ENCODE measurements around the gene SOX18.

The SOX18 gene

GRCh38 chr20:64035066-64035932 lies 14.1 kb downstream of the SOX18 start:
- H3K9me3 ChIP-seq (ENCODE audit: control insufficient read depth in 5 of 5, low read length in 5 of 5): no peaks in the 10 kb centered on the region
- peaks cover 0 to 37% (median 24%) of the 10 kb centered on the region in 5 donors for H3K4me1 ChIP-seq (ENCODE audit: control insufficient read depth in 5 of 5, insufficient read depth in 5 of 5, low read length in 5 of 5)
- no peak overlapping the region for H3K9ac ChIP-seq (ENCODE audit: low read length in 5 of 5)
- peaks cover 5 to 27% (median 22%) of the 10 kb centered on the region in 5 donors for H3K27me3 ChIP-seq (ENCODE audit: control insufficient read depth in 5 of 5, insufficient read depth in 4 of 5, low read length in 5 of 5)
- no peak overlapping the region for H3K4me3 ChIP-seq (ENCODE audit: low read depth in 1 of 5, low read length in 5 of 5)
- H3K36me3 ChIP-seq (ENCODE audit: control insufficient read depth in 5 of 5, insufficient read depth in 5 of 5, low read length in 5 of 5): peaks cover 0 to 49% (median 44%) of the 10 kb centered on the region in 5 donors
- no peak overlapping the region for H3K27ac ChIP-seq (ENCODE audit: low read depth, low read length)

- Histone ChIP-seq H3K9ac (ENCODE audit: low read length in 5 of 5) (no peak overlapping the region), H3K4me1 (ENCODE audit: control insufficient read depth in 5 of 5, insufficient read depth in 5 of 5, low read length in 5 of 5) (peaks cover 0 to 25% (median 17%) of the 10 kb centered on the region in 5 donors), H3K27me3 (ENCODE audit: control insufficient read depth in 5 of 5, insufficient read depth in 4 of 5, low read length in 5 of 5) (peaks cover 0 to 17% (median 14%) of the 10 kb centered on the region in 5 donors), H3K36me3 (ENCODE audit: control insufficient read depth in 5 of 5, insufficient read depth in 5 of 5, low read length in 5 of 5) (peaks cover 0 to 62% (median 57%) of the 10 kb centered on the region in 5 donors), H3K4me3 (ENCODE audit: low read depth in 1 of 5, low read length in 5 of 5) (no peak overlapping the region), H3K27ac (ENCODE audit: low read depth, low read length) (no peak overlapping the region), H3K9me3 (ENCODE audit: control insufficient read depth in 5 of 5, low read length in 5 of 5) (no peaks in the 10 kb centered on the region)
Observed at GRCh38 chr20:64033981-64034493, 15.4 kb downstream of the SOX18 start.

GRCh38 chr20:64032706-64033624 lies 16.5 kb downstream of the SOX18 start:
- H3K4me1 ChIP-seq (ENCODE audit: control insufficient read depth in 5 of 5, insufficient read depth in 5 of 5, low read length in 5 of 5): peaks cover 0 to 17% (median 9%) of the 10 kb centered on the region in 5 donors
- H3K36me3 ChIP-seq (ENCODE audit: control insufficient read depth in 5 of 5, insufficient read depth in 5 of 5, low read length in 5 of 5): peaks cover 0 to 72% (median 67%) of the 10 kb centered on the region in 5 donors
- H3K4me3 ChIP-seq (ENCODE audit: low read depth in 1 of 5, low read length in 5 of 5): no peak overlapping the region
- peaks cover 0 to 17% (median 14%) of the 10 kb centered on the region in 5 donors for H3K27me3 ChIP-seq (ENCODE audit: control insufficient read depth in 5 of 5, insufficient read depth in 4 of 5, low read length in 5 of 5)
- H3K9ac ChIP-seq (ENCODE audit: low read length in 5 of 5): no peak overlapping the region
- H3K27ac ChIP-seq (ENCODE audit: low read depth, low read length): no peak overlapping the region
- no peaks in the 10 kb centered on the region for H3K9me3 ChIP-seq (ENCODE audit: control insufficient read depth in 5 of 5, low read length in 5 of 5)

- peaks cover 0 to 12% (median 9%) of the 10 kb centered on the region in 5 donors for H3K4me1 ChIP-seq (ENCODE audit: control insufficient read depth in 5 of 5, insufficient read depth in 5 of 5, low read length in 5 of 5)
- no peak overlapping the region for H3K4me3 ChIP-seq (ENCODE audit: low read depth in 1 of 5, low read length in 5 of 5)
- no peak overlapping the region for H3K9ac ChIP-seq (ENCODE audit: low read length in 5 of 5)
- no peaks in the 10 kb centered on the region for H3K9me3 ChIP-seq (ENCODE audit: control insufficient read depth in 5 of 5, low read length in 5 of 5)
- H3K27me3 ChIP-seq (ENCODE audit: control insufficient read depth in 5 of 5, insufficient read depth in 4 of 5, low read length in 5 of 5): peaks cover 0 to 8% (median 6%) of the 10 kb centered on the region in 5 donors
- H3K36me3 ChIP-seq (ENCODE audit: control insufficient read depth in 5 of 5, insufficient read depth in 5 of 5, low read length in 5 of 5): peaks cover 0 to 83% (median 78%) of the 10 kb centered on the region in 5 donors
- H3K27ac ChIP-seq (ENCODE audit: low read depth, low read length): no peak overlapping the region
Observed at GRCh38 chr20:64031822-64032314, 17.6 kb downstream of the SOX18 start.

- Histone ChIP-seq H3K4me1 (ENCODE audit: control insufficient read depth in 5 of 5, insufficient read depth in 5 of 5, low read length in 5 of 5) (peaks cover 0 to 4% (median 0%) of the 10 kb centered on the region in 5 donors), H3K9me3 (ENCODE audit: control insufficient read depth in 5 of 5, low read length in 5 of 5) (no peaks in the 10 kb centered on the region), H3K27me3 (ENCODE audit: control insufficient read depth in 5 of 5, insufficient read depth in 4 of 5, low read length in 5 of 5) (no peaks in the 10 kb centered on the region), H3K4me3 (ENCODE audit: low read depth in 1 of 5, low read length in 5 of 5) (no peak overlapping the region), H3K36me3 (ENCODE audit: control insufficient read depth in 5 of 5, insufficient read depth in 5 of 5, low read length in 5 of 5) (peaks cover 0 to 96% (median 86%) of the 10 kb centered on the region in 5 donors), H3K27ac (ENCODE audit: low read depth, low read length) (no peak overlapping the region), H3K9ac (ENCODE audit: low read length in 5 of 5) (no peak overlapping the region)
Observed at GRCh38 chr20:64030371-64031134, 18.9 kb downstream of the SOX18 start.

GRCh38 chr20:64029293-64030117 lies 19.9 kb downstream of the SOX18 start:
- Histone ChIP-seq H3K4me1 (ENCODE audit: control insufficient read depth in 5 of 5, insufficient read depth in 5 of 5, low read length in 5 of 5) (peaks cover 0 to 4% (median 0%) of the 10 kb centered on the region in 5 donors), H3K9me3 (ENCODE audit: control insufficient read depth in 5 of 5, low read length in 5 of 5) (no peaks in the 10 kb centered on the region), H3K4me3 (ENCODE audit: low read depth in 1 of 5, low read length in 5 of 5) (no peak overlapping the region), H3K36me3 (ENCODE audit: control insufficient read depth in 5 of 5, insufficient read depth in 5 of 5, low read length in 5 of 5) (peaks cover 0 to 98% (median 90%) of the 10 kb centered on the region in 5 donors), H3K27ac (ENCODE audit: low read depth, low read length) (no peak overlapping the region), H3K9ac (ENCODE audit: low read length in 5 of 5) (no peak overlapping the region), H3K27me3 (ENCODE audit: control insufficient read depth in 5 of 5, insufficient read depth in 4 of 5, low read length in 5 of 5) (no peaks in the 10 kb centered on the region)

- no peak overlapping the region for H3K9ac ChIP-seq (ENCODE audit: low read length in 5 of 5)
- no peaks in the 10 kb centered on the region for H3K4me1 ChIP-seq (ENCODE audit: control insufficient read depth in 5 of 5, insufficient read depth in 5 of 5, low read length in 5 of 5)
- no peaks in the 10 kb centered on the region for H3K9me3 ChIP-seq (ENCODE audit: control insufficient read depth in 5 of 5, low read length in 5 of 5)
- H3K36me3 ChIP-seq (ENCODE audit: control insufficient read depth in 5 of 5, insufficient read depth in 5 of 5, low read length in 5 of 5): peaks cover 0 to 98% (median 95%) of the 10 kb centered on the region in 5 donors
- H3K27me3 ChIP-seq (ENCODE audit: control insufficient read depth in 5 of 5, insufficient read depth in 4 of 5, low read length in 5 of 5): no peaks in the 10 kb centered on the region
- H3K4me3 ChIP-seq (ENCODE audit: low read depth in 1 of 5, low read length in 5 of 5): no peak overlapping the region
- no peak overlapping the region for H3K27ac ChIP-seq (ENCODE audit: low read depth, low read length)
Observed at GRCh38 chr20:64027981-64028685, 21.3 kb downstream of the SOX18 start.

GRCh38 chr20:64025826-64026412 lies 23.5 kb downstream of the SOX18 start:
- Histone ChIP-seq H3K4me3 (ENCODE audit: low read depth in 1 of 5, low read length in 5 of 5) (no peak overlapping the region), H3K36me3 (ENCODE audit: control insufficient read depth in 5 of 5, insufficient read depth in 5 of 5, low read length in 5 of 5) (peaks cover 0 to 100% (median 97%) of the 10 kb centered on the region in 5 donors), H3K27ac (ENCODE audit: low read depth, low read length) (no peak overlapping the region), H3K9me3 (ENCODE audit: control insufficient read depth in 5 of 5, low read length in 5 of 5) (no peaks in the 10 kb centered on the region), H3K27me3 (ENCODE audit: control insufficient read depth in 5 of 5, insufficient read depth in 4 of 5, low read length in 5 of 5) (no peaks in the 10 kb centered on the region), H3K9ac (ENCODE audit: low read length in 5 of 5) (no peak overlapping the region), H3K4me1 (ENCODE audit: control insufficient read depth in 5 of 5, insufficient read depth in 5 of 5, low read length in 5 of 5) (no peaks in the 10 kb centered on the region)
